Kasumi-1 (cell line): ENCODE measurements around the gene ASB2.

Source experiments
- DNase-seq, 2 experiments: peaks; one replicate each; lab custom pipeline; 2025; lab: John Stamatoyannopoulos, UW

The ASB2 gene

GRCh38 chr14:94000267-94000666 is 23.9 kb upstream of the ASB2 start:
- DNase-seq = no peak

DNA sequence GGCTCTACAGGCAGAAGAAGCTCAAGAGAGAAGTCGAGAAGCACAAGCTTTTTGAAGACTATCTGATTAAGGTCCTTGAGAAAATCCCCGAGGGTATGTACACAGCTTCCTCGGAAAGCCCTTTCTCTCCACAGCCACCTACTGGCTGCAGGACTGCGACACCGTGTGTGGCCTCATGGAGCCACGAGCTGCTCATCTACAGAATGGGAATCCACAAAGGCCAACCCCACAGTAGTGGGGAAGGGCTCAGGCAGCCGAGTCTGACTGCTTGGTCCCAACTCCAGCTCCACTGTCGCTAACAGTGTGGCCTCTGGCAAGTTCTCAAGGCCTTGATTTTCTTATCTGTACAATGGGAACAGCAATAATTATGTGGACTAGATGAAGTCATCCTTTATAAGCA is 23.2 kb upstream of the ASB2 start:
- no peak for DNase-seq

- DNase-seq = no peak
These were observed 22.6 kb upstream of the ASB2 start for GRCh38 chr14:93998871-93999403.

GRCh38 chr14:93997916-93998870 is 21.8 kb upstream of the ASB2 start:
- DNase-seq = no peak

GRCh38 chr14:93997082-93997481 is 20.7 kb upstream of the ASB2 start, which contains the start of gene CCDC197:
CCDC197 (plus strand) TSS chr14:93997301; CDS start chr14:93998132, 831 bp downstream.
- no peak for DNase-seq

- DNase-seq = no peak
These were observed 19.8 kb upstream of the ASB2 start for GRCh38 chr14:93996130-93996695.

- DNase-seq = no peak
These were observed 18.7 kb upstream of the ASB2 start for GRCh38 chr14:93994919-93995682.

GRCh38 chr14:93993382-93993781 is 17.0 kb upstream of the ASB2 start:
- no peak for DNase-seq

DNA sequence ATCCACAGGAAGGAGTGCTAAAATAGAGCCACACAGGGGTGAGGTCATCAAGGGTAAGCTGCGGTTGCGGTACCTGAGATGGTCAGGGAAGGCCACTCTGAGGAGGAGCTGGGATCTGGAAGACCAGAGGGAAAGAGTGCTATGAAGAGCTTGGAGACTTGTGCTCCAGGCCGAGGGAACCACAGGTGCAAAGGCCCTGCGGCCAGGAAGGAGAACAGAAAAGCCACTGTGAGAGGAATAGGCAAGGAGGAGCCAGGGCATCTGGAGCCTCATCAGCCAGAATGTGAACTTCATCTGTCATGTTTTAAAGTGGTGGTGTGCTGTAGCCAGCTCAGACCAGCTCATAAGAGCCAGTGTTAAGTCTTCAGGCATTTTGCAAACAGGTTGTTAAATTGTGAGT is 15.3 kb upstream of the ASB2 start:
- no peak for DNase-seq

DNA sequence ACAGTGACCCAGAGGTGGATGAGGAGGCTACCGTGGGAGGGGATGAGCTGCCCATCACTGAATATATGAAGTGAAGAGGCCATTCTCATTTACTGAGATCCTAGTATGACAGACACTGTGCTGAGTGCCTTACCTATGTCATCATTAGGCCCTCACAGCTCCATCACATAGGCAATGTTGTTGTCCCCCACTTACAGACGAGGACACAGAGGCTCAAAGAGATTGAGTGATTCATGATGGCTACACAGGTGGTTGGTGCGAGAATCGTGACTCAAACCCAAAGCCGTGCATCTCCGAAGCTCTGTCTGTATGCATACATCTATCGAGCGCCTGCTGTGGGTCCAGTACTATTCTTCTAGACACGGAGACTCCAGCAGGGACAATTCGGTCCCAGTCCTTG is 14.8 kb upstream of the ASB2 start:
- DNase-seq = no peak

DNA sequence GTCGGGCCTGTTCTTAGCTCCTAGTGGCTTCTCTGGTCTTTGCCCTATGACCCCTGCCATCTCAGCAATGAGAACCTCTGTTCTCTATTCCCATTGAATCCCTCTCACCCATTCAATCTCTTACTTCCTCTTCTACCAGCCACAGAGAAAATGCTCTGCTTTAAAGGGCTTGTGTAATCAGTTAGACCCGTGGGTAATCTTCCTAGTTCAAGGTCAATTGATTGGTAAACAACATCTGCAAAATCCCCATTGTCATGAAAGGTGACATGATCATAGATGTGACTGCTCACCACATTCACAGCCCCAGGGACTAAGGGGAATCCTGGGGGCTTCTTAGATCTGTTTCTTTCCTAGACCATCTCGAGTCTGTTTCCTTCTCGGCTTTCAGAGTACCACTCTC is 13.6 kb upstream of the ASB2 start:
- DNase-seq = no peak

DNA sequence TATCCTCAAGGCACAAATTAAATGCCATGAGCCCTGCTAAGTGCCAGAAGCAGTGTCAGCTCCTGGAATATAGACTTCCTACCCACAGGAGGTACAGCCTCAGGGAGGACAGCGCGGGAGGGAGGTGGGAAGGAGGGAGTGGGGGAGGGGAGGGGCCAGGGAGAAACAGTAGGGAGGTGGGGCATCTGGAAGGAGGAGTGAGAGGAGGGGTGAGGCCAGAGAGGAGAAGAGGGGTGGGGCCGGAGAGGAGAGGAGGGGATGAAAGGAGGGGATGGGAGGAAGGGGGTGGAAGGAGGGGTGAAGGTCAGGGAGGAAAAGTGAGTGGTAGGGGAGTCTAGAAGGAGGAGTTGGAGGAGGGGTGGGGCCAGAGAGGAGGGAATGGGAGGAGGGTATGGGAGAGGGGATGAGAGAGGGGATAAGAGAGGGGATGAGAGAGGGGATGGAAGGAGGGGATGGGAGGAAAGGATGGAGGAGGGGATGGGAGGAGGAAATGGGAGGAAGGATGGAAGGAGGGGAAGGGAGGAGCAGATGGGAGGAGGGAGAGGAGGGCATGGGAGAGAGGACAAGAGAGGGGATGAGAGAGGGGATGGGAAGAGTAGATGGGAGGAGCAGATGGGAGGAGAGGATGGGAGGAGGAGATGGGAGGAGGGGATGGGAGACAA is 11.6 kb upstream of the ASB2 start:
- DNase-seq = no peak

GRCh38 chr14:93987376-93987775 is 11.0 kb upstream of the ASB2 start:
- DNase-seq = no peak

DNA sequence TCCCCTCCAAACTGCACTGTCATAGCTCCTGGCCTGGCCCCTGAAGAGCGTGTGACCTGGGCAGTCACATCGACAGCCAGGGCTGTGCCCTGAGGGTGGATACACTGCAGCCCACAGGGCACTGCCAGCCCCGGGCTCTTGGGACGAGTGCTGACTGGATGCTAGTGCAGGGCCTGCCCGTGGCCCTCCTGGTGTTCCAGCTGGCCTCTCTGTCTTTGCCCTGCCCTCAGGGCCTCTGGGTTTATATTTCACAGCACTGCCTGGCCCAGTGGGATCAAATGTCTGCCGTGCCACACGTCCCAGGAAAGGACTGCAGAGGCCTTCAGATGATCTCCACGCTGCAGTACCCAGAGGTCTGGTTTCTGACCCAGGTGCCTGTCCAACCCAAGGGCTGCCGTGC is 10.6 kb upstream of the ASB2 start:
- DNase-seq = no peak

GRCh38 chr14:93984987-93985410 is 8.6 kb upstream of the ASB2 start:
- DNase-seq = peak; percentile 7 to 22

DNA sequence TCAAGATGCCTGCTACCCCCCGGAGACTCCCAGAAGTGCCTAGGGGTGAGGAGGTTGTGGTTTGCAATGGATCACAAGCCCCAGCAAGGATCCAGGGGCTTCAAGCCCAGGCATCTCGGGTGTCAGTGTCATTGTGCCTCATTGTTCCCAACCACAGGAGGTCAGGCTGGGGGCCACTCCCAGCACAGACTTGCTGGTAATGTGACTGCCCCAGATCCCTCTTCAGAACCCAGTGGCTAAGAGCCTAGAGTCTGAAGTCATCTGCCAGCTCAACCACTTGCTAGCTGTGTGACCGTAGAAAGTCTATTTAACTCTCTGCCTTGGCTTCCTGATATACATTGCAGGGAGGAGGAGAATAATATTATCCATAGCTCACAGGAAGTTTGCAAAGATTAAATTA is 7.7 kb upstream of the ASB2 start:
- DNase-seq = no peak

- no peak for DNase-seq
These were observed 6.0 kb upstream of the ASB2 start for GRCh38 chr14:93982230-93983007.

DNA sequence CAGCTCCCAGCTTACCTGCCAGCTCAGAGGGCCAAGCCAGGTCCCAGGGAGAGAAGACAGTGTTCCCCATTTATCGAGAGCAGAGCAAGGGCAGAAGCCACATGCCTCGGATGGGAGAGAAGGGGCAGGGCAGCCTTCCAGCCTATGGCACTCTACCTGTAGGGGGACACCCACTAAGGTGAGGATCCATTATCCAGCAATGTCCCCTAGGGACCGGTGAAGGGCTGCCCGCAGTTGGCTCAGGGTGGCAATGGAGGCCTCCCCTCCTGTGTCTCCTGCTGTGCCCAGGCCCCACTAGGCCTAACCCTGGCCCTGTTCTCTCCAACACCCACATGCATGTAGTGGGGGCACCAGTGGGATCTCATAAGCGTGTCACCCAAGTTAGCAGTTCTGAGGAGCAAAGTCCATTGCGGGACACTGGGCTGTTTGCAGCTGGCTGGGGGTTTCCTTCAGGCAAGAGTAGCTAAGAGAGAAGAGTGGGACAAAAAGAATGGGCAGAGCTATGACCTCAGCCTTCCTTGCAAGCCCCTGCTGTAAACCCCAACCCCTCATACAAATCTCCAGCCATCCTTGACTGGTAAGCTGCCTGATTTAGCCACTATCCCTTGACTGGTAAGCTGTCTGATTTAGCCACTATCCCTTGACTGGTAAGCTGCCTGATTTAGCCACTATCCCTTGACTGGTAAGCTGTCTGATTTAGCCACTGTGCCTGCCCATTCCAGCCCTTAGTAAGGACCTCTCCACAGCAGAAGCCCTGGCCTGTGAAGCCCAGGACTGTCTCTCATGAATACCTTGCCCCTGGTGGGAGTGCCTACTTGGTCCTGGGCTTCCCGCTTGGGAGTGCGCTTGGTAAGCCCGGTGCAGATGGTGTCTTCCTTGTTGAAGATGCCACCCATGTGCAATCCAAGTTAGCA is 5.2 kb upstream of the ASB2 start:
- DNase-seq = no peak

GRCh38 chr14:93980456-93981201 is 4.3 kb upstream of the ASB2 start:
- DNase-seq = no peak
